Femur (tissue), 1 donor: ENCODE measurements around the gene NHSL2.
A peak's percentile ranks its signal among the peaks of the same experiment; 100 is the strongest.
"Not testable (repeated sequence)": the region's sequence is repeated elsewhere in the genome, so short reads cannot be mapped to it uniquely, and the experiment has no call there.

Experiments used
- DNase-seq: peaks from one replicate; pipeline ENCODE4 v3.0.0-alpha.2; 2017

NHSL2 gene

DNA sequence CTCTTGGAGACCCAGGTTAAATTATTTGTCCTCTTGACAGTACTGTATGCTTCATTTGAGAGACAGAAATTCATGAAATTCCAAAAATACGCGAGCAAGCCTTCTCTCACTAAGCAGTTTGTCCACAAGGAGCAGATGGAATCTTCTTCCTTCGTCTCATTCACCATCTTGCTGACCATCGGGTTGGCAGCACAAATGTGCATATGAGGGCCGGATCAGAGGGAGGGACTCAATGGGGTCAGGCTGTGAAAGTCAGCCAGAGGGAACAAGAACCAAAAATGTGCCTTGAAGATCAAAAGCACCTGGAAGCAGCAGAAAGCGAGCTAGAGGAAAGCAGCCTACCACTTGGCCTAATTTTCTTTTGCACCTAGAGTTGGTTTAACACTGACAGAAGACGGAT, 16.4 kb downstream of the NHSL2 start:
- DNase-seq, result no peak

DNA sequence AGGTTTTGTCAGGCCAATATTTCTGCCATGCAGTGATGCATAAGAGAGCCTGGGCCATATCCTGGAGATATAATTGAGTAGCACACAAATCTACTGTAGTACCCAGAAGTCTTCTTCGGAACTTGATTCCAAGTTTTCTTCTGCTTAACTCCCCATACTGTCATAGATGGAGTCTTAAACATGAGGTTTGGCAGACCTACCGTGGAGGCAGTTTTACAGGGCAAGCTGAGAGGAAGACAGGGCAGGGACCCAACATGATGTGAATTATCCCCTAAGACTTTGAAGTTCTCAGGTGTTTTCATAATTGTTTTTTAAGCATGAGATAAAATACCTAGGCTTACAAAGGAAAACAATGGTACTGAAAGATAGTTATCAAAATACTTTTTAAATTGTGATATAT, 18.2 kb downstream of the NHSL2 start:
- no peak for DNase-seq

DNA sequence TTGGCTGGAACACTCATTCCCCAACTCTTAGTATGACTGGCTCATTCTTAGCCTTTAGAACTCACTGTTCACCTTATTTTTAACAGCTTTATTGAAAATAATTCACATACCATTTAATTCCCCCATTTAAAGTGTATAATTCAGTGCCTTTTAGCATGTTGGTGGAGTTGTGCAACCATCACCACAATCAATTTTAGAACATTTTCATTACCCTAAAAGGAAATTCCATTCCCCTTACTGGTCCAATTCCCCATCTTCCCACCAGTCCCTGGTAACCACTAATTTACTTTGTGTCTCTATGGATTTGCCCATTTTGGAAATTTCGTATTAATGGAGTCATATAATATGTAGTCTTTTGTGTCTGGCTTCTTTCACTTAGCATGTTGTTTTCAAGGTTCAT, 19.7 kb downstream of the NHSL2 start:
- no peak for DNase-seq

DNA sequence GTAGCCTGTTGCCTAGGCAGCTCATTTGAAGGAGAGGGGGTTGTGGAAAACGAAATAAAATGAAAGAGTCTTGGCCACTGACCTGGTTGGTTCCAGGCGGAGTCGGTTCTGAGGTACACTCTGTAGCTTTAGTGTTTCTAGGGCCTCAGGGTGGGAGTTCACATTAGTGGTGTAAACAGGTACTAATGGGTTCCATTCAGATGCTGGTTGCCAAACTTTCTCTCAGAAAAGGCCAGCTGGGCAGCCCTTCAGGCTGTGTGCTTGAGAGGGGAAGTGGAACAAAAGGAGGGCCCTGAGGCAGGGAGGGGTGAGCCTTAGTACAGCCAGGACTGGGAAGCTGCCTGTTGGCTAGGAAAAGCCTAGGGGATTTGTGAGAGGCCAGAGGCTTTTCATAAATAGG, 24.8 kb downstream of the NHSL2 start:
- peak; percentile 70 for DNase-seq

DNA sequence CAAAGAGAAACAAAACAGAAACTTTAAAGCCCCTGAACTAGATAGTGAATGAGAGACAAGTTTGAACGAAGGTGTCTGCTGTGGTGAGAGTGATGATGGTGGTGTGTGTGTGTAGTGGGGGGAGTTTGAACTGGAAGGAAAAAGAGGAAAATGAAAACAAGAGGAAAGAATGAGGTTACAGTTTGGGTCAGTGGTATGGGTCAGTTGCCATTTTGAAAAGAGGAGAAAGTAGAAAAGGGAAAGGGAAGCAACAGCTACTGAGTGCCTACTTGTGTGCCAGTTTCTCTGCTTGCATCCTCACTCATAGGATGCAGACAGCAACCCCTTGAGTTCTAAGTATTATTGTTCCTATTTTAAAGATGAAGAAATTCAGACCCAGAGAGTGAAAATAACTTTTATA, 26.0 kb downstream of the NHSL2 start:
- no peak for DNase-seq

DNA sequence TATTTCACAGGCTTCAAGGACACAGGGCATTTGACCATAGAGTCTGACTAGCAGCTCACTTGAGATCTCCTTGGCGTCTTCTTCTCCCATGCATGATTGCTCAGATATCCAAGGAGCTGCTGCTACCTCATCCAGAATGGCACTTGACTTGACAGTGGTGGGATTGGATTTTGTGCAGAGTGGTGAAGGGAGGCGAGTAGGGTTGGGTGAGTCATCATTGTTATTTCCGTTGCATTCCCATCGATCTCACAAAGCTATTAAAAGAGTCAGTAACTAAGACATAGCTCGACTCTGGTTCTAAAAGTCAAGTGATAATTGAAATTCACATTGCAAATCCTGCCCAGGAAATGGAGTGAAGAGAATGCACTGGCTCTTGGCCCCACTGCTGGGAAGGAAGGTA, 27.7 kb downstream of the NHSL2 start:
- DNase-seq, result no peak

DNA sequence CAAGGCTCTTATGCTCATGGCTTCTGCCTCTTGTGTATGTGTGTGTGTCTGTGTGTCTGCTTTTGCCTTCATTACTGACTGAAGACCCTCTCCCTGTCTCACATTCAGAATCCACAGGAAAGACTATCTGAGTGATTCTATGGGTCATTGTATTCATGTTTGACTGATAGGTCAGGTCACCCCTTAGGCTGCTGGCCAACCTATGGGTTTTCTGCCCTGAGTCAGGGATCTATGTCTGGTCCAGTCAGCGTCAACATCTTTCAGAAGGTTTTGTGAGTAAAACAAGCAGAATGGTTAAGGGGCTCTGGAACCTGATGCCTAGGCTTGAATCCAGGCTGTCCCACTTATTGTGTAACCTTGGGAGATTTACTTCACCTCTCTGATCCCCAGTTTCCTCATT, 30.5 kb downstream of the NHSL2 start:
- DNase-seq, result no peak

DNA sequence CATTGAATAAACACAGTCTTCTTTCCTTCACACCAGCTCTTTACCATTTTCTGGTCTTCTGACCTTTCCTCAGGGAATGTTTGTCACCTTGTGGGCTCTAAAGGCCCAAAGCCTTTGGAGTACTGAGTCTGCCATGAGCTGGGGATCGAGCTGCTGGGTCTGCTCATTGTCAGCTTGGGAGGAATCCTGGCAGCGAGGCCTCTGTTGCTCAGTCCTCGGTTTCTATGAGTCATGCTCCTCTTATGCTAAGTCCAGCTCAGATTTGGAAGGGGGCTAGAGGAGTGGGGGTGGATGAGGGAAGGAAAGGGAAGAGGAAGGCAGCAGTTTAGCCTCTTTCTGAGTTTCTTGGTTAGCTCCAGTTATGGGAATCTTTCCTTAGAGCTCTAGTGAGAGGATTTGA, 31.1 kb downstream of the NHSL2 start:
- peak; percentile 65 for DNase-seq

DNA sequence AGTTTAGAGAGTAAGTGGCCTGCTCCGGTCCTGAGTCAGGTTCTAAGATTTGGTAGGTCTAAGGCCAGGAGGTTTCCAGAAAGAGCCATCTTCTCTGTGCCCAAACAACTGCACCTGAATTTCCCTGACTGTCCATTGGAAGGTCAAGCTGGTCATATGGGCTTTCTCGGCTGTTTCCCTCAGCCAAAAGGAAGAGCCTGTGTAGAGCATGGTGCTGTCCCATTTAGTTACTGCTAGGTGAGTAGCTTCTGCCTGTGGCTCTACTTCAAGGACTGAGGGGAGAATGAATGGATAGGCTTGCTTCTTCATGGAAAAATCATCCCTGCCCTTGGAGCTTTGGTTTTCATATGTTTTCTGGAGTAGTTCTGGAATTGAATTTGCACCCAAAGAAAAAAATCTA, 33.7 kb downstream of the NHSL2 start:
- DNase-seq, result no peak

DNA sequence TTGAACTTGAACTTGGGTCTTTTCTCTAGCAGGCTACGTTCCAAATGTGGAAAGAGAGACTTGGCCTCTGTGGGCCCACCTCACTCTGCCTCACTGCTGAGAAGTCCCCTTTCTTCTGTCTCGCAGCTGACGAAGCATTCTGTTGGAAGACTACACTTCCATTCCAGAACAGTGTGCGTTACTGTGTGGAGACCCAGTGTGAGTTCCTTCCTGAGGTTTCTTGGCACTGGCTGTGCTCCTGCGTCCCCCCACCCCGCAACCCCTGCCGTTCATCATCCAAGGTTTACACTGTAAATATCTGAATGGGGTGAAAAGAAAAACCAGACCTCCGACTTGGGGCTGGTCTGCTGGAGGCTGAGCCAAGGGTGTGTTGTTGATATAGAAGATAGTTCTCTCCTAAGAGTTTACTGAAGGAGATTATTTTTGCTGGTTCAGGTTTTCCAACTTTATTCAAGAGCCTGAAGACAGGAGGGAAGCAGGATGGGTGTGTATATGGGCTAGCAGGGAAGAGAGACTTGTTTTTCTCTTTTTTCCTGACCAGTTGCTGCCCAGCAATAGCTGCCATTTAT, 34.7 kb downstream of the NHSL2 start:
- no peak for DNase-seq

DNA sequence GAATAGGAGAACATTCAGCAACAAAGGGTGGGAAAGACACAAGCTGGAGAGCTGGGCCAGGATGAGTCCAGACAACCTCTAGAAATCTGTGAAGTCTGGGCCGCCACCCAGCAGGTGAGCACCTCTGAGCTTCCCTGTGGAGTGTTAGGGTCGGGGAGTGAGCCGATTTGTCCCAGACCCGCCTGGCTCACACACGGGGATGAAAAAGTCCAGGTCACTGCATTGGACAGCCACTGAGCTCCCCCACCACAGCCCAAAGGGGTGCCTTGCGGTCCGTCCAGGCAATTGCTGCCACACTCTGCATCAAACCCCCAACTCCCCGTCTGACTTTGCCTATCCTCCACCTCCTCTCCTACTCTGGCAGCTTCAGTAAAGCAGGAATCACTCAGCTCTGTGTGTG, 38.7 kb downstream of the NHSL2 start:
- no peak for DNase-seq

DNA sequence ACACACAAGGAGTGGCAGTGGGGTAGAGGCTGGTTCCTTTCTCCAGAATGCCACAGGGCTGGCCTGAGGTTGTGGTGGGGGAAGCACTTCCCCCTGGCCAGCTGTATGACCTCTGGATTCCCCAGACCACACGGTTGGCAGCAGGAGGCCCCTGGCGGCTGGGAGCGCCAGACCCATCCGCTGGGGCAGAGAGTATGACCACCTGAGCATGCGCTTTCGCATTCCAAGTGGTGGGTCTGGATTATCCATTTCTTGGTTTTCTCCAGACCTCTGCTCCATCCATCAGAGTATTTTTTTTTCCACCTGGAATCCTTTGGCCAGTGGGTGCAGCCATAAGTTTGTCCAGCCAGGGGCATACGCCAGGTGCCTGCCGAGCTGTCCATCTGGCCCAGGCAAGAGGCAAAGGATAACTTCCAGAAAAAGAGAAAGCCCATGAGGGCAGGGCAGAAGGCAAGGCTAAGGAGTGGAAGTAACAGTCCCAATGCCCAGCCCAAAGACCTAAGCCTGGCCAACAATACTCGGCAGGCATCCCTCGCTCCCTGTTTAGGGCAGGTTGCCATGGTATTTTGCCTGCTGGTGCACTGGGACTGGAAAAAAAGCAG, 39.3 kb downstream of the NHSL2 start:
- DNase-seq, result peak; percentile 66

DNA sequence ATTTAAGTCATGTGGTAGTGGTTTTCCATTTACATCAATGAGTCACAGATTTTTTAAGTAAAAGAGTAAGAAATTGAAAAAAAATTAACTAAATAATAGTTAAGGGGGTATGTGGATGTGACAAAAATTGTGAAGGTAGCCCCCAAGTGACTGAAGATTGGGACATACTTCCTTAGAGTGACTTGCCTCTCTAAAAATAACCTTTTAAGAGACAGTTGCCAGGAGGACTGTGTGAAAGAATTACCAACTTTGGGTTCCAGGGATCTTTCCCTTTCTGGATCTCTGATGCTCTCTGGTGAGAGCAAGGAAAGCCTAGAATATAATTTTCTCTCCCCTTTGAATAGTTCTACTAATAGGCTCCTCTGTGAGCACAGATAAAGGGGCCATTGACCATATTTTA, 42.7 kb downstream of the NHSL2 start:
- no peak for DNase-seq

DNA sequence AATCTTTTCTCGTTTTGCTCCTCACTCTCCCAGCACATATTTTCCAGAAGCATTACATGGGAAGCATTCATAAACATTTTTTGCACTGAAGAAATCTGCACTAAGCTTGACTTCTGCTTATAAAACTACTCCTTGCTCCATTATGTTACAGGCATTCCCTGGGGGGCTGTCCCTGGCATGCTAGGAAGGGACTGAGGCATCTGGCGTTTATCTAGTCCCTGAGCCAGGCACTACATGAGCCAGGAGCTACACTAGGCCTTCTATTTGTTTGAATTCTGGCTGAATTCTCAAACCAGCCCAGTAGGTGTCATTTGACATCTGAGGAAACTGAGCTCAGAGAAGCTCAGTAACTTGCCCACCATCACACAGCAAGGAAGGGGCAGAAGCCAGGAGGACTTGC, 43.3 kb downstream of the NHSL2 start:
- DNase-seq, result no peak

DNA sequence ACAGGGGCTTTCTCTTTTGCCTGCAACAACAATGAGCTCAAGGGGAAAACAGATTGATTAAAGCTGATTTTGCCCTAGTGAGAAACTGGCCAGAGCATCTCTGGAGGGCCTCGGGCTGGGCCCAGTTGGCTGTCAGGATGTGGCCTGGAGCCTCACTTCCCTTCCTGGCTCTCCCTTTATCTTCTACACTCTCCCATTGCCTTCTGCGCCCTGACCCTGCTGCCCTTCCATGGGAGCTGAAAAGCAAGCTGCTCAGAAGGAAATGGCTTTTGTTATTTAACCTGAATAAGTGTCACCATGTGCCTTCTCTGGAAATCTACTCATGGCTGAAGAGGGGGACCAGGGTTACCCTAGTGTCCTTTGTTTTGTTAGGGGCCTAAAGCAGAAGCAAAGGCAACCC, 43.8 kb downstream of the NHSL2 start:
- DNase-seq, result no peak

DNA sequence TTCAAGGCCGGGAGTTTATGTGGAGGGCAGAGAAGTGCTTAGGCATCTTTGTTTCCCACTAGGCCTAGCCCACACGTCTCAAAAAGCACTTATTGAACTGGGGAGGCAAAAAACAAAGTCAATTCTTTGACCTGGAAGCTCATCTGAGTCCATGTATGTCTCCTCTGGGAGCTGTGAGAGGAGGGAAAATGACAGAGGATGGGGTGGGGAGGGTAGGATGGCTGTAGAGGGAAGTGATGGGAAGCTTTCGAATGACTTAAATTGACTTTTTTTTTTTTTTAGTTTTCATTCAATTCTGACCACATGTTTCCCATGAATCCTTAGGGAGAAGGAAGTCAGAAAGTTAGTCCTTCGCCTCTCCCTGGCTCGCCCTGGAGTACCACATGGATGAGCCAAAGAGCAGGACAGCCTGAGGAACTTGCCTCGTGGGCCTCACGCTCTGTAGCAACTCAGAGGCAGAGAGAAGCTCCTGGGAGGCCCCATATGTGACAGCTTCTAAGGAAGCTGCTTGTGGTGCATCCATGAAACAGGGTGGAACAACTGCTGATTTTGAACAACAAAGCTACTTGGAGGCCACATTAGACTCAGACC, 45.0 kb downstream of the NHSL2 start:
- no peak for DNase-seq

DNA sequence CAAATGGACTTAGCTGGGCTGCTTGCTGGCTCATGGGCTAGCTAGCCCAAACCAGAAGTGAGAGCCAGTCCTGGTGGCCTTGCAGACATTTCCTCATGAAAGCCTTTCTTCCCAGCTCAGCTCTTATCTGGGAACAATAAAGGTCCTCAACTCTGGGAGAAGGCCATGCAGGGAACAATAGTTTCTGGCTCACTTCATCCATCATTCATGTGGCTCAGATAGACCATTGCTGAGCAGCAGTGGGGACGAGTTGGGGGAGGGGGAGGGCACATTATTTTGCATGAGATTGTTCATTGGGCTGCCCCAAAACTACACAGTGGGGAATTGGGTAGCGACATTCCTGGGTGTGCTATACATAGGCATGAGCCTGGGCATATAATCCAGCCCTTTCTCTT, 47.6 kb downstream of the NHSL2 start:
- no peak for DNase-seq

DNA sequence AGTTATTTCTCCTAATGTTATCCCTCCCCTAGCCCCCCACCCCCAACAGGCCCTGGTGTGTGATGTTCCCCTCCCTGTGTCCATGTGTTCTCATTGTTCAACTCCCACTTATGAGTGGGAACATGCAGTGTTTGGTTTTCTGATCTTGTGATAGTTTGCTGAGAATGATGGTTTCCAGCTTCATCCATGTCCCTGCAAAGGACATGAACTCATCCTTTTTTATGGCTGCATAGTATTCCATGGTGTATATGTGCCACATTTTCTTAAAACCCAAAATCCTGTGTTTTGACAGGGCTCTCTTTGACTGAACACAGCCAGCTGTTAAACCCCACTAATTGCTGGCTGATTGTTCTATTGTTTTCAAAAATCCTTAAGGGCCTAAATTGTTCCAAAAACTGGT, 53.5 kb downstream of the NHSL2 start:
- not testable (repeated sequence) for DNase-seq

DNA sequence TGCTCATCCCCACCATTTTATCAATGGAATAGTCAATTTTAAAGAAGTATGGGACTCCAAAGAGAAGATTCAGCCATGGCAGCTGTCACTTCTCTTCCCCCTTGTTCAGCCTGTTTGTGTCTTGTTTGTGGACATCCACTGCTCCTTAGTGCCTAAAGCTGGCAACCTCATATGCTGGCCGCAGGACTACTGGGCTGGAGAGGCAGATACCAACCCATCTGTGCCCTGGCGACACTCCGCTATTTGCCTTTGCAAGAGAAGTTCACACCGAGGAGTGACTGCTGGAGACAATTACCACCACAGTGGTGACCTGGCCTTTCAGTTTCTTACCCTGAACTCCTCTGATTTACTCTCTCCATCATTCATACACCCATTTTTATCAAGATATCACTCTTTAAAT, 64.3 kb downstream of the NHSL2 start:
- DNase-seq, result no peak

DNA sequence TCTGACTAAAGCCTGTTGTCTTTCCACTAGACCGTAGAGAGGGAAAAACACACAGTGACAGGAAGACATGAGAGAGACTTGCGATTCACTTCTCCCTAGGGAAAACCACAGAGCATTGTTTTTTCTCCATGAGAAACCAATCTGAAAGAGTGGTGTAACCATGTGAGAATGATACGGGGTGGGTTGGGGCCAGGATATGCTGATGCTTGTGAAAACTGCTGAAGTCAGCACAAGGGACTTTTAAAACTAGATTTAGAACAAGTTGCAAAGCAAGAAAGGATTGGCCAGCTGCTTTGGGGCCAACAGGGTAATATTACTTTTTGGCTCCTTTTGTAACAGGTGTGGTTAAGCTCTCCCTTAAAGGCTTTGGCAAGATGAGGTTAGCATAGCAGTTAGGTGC, 66.1 kb downstream of the NHSL2 start:
- DNase-seq, result peak; percentile 27

DNA sequence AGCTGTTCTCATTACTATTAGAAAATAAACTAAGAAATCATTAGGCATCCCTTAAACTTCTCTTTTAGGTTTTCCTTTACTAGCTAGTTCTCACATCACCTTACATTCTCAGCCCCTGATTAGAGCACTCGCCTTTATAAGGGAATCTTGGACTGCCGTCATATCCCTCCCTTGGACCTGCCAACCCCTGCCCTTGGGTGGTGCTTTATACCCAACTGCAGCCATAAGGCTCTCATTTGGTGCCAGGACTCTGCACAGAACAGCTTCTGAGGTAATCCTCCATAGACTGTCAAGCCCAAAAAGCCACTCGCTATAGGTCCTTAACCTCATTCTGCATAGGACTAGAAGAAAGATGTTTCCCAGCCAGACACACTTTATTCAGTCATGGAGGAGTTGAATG, 67.5 kb downstream of the NHSL2 start:
- no peak for DNase-seq

DNA sequence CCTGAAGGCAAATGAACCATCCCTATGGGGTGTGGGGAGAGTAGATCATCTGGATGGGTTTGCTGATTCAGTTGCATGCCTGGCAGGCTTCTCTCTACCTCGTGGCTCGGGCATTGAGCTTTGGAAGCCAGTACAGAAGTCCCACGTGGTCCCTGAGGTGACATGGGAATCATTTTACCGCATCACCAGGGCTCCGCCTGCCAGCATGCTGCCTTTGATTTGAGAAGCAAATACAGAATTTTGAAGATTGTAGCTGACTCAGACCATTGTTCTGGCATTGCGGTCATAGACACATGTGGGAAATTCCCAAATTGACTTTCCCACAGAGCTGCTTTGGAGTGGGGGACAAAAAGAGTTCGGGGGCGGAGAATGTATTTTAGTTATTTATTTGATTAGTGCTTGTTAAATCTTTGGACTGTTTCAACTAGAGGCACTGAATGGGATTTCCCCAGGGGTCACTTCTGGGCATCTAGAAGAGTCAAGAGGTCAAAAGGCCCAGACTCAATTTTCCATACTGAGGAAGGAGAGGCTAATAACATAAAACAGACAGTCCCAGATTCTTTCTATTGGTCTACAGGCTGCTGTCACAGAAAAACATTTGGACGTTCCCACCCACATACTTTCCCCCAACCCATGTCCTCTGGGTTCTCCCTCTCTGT, 79.3 kb downstream of the NHSL2 start:
- DNase-seq, result no peak

DNA sequence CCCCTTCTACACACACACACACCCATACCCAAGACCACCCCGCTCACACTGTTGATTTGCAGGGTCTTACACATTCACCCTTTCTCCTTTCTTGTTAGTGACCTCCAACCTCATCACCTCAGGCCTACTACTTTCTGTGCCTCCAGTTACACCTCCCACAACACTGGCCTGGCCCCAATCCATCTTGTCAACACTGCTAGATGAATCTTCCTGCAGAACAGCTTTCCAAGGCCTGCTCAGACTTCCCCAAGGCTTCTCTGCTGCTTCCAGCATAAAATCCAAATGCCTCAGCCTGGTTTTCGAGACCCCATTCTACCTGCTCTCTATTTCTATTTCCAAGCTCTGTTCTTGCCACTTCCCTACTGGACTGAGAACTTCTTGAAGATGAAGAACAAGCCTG, 79.9 kb downstream of the NHSL2 start:
- no peak for DNase-seq

DNA sequence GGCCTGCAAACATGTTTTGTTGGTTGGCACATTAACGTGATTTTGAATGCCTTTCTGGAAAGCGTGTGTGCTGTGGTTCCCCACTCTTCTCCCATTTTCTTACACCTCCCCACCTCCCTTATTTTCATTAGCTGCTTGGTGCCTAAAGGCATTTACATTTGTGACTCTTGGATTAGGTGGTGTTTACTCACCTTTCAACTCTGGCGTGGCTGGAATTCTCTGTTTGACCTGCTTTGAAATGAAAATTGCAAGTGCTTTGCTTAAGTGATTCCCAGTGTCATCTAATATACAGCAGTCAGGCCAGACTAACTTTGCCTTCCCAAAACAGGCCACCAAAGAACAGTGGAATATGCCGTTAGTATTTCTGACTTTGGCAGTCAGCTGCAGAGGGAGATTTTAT, 80.5 kb downstream of the NHSL2 start:
- no peak for DNase-seq

DNA sequence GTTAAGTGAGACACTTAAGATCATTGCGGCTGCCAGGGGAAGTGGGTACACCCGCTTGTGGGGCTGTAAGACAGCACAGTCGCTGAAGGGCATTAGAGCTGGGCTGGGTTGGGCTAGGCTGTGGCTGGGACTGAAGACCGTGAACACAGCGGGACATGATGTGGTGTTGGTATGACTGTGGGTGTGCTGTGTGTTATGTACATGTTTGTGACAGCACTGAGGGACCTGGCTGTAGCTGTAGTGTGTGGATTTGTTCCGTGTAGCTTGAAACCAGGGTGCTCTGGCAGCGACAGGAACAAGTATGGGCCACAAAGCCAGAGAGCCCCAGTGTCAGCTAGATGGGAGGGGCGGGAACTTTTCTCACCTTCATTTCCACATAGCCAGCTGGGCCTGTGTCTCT, 82.1 kb downstream of the NHSL2 start:
- no peak for DNase-seq
